ENCODE data around the gene ID2. TPM values are rescaled to one million over a fixed set of nuclear protein-coding genes. Genes with fewer than 3 reads are reported as not detected.

Gene ID2
- total and polyA plus RNA-seq, 2 donors (not counting 1 experiment from before 2014, with no cell fraction given): 15.0 to 25.9 TPM

- H3K27ac Mint-ChIP-seq: no peak overlapping the region
- Histone ChIP-seq H4K20me1 (ENCODE audit: control insufficient read depth, insufficient read depth, low read length, poor library complexity, severe bottlenecking) (no peaks in the 10 kb centered on the region), H3K4me2 (replicated peaks; ENCODE audit: low read depth, low read length, poor library complexity, severe bottlenecking) (no peak overlapping the region), H3K27me3 (replicated peaks in 1 of 4; ENCODE audit: control extremely low read depth in 1 of 4, control insufficient read depth in 3 of 4, insufficient read depth in 4 of 4, low read length in 3 of 4) (no peaks in the 10 kb centered on the region), H3K4me3 (ENCODE audit: control extremely low read depth in 1 of 5, extremely low read depth in 1 of 5, insufficient read depth in 1 of 5, low read depth in 2 of 5, low read length in 4 of 5) (no peak overlapping the region), H3K36me3 (replicated peaks in 1 of 2; ENCODE audit: control extremely low read depth in 1 of 2, control insufficient read depth in 1 of 2, extremely low read depth in 1 of 2, insufficient read depth in 2 of 2, low read length in 1 of 2) (no peaks in the 10 kb centered on the region), H3K4me1 (ENCODE audit: control insufficient read depth in 2 of 2, insufficient read depth in 2 of 2, low read length in 2 of 2) (no peaks in the 10 kb centered on the region), H2AFZ (ENCODE audit: insufficient read depth, low read depth, low read length, poor library complexity, severe bottlenecking) (no peak overlapping the region), H3K79me2 (ENCODE audit: control insufficient read depth, insufficient read depth, low read length) (no peaks in the 10 kb centered on the region), H3K9me3 (ENCODE audit: control extremely low read depth in 1 of 3, control insufficient read depth in 2 of 3, insufficient read depth in 1 of 3, low read length in 2 of 3) (no peaks in the 10 kb centered on the region), H3K9ac (ENCODE audit: low read length) (no peak overlapping the region), H3K27ac (ENCODE audit: low read length in 2 of 2) (no peak overlapping the region)
- 100% methylated on average over 5 of the region's 5 CpGs for WGBS (ENCODE audit: insufficient coverage)
- intact Hi-C loops (cut with micrococcal nuclease): no loop called here
- POLR2A ChIA-PET: no interaction called here
- CTCF ChIA-PET: no interaction called here
- no peak for ATAC-seq (ENCODE audit: low read depth)
- H3K4me3 Mint-ChIP-seq: no peak overlapping the region
- DNase-seq: no peak
- no peaks in the 10 kb centered on the region for H3K9me3 Mint-ChIP-seq (ENCODE audit: insufficient read depth)
- H3K4me1 Mint-ChIP-seq: no peaks in the 10 kb centered on the region
- H3K27me3 Mint-ChIP-seq: peaks cover 13% of the 10 kb centered on the region
- TF ChIP-seq CTCF (IDR thresholded peaks at IDR 0.05) (no peak), EZH2 (IDR thresholded peaks at IDR 0.05; ENCODE audit: borderline replicate concordance, insufficient read depth, low read depth, low read length, poor library complexity, severe bottlenecking) (no peak)
Measured at GRCh38 chr2:8639122-8639635, 42.7 kb upstream of the ID2 start.

GRCh38 chr2:8640498-8640897 lies 41.4 kb upstream of the ID2 start:
- CTCF ChIA-PET: no interaction called here
- no peak overlapping the region for H3K4me3 Mint-ChIP-seq
- H3K9me3 Mint-ChIP-seq (ENCODE audit: insufficient read depth): no peaks in the 10 kb centered on the region

More at GRCh38 chr2:8640498-8640897, 41.4 kb upstream of the ID2 start:
- Histone ChIP-seq H3K27ac (ENCODE audit: low read length in 2 of 2) (no peak overlapping the region), H3K4me3 (ENCODE audit: control extremely low read depth in 1 of 5, extremely low read depth in 1 of 5, insufficient read depth in 1 of 5, low read depth in 2 of 5, low read length in 4 of 5) (no peak overlapping the region), H3K9ac (ENCODE audit: low read length) (no peak overlapping the region), H2AFZ (ENCODE audit: insufficient read depth, low read depth, low read length, poor library complexity, severe bottlenecking) (no peak overlapping the region), H3K79me2 (ENCODE audit: control insufficient read depth, insufficient read depth, low read length) (no peaks in the 10 kb centered on the region), H3K4me1 (ENCODE audit: control insufficient read depth in 2 of 2, insufficient read depth in 2 of 2, low read length in 2 of 2) (no peaks in the 10 kb centered on the region), H4K20me1 (ENCODE audit: control insufficient read depth, insufficient read depth, low read length, poor library complexity, severe bottlenecking) (no peaks in the 10 kb centered on the region), H3K36me3 (replicated peaks in 1 of 2; ENCODE audit: control extremely low read depth in 1 of 2, control insufficient read depth in 1 of 2, extremely low read depth in 1 of 2, insufficient read depth in 2 of 2, low read length in 1 of 2) (no peaks in the 10 kb centered on the region), H3K4me2 (replicated peaks; ENCODE audit: low read depth, low read length, poor library complexity, severe bottlenecking) (no peak overlapping the region), H3K9me3 (ENCODE audit: control extremely low read depth in 1 of 3, control insufficient read depth in 2 of 3, insufficient read depth in 1 of 3, low read length in 2 of 3) (peaks cover 0 to 9% (median 0%) of the 10 kb centered on the region in 3 donors), H3K27me3 (replicated peaks in 1 of 4; ENCODE audit: control extremely low read depth in 1 of 4, control insufficient read depth in 3 of 4, insufficient read depth in 4 of 4, low read length in 3 of 4) (no peaks in the 10 kb centered on the region)
- intact Hi-C loops (cut with micrococcal nuclease): no loop called here
- DNase-seq: no peak
- Mint-ChIP-seq H3K4me1 (no peaks in the 10 kb centered on the region), H3K27ac (no peak overlapping the region), H3K27me3 (peaks cover 12% of the 10 kb centered on the region)
- POLR2A ChIA-PET: no interaction called here
- no peak for ATAC-seq (ENCODE audit: low read depth)
- 94% methylated on average over 4 of the region's 8 CpGs for WGBS (ENCODE audit: insufficient coverage)
- no peak for TF ChIP-seq CTCF (IDR thresholded peaks at IDR 0.05)

Data from B cell (primary cell).